ENCODE data around the gene ACTL7A. TPM values are rescaled to one million over a fixed set of nuclear protein-coding genes. Genes with fewer than 3 reads are reported as not detected.

Gene ACTL7A
- total RNA-seq, 4 donors from 2014 or later = not detected

- DNase-seq (ENCODE audit: low spot score) (no peak), ATAC-seq (ENCODE audit: low FRiP score) (no peak)
- TF ChIP-seq CTCF (IDR thresholded peaks at IDR 0.05) = no peak
Observed at GRCh38 chr9:108865037-108865436, 3.0 kb downstream of the ACTL7A start.

- no peak for DNase-seq (ENCODE audit: low spot score)
- no peak for TF ChIP-seq CTCF (IDR thresholded peaks at IDR 0.05)
- ATAC-seq (ENCODE audit: low FRiP score) = no peak
Observed at GRCh38 chr9:108866001-108866420, 3.9 kb downstream of the ACTL7A start.

GRCh38 chr9:108867116-108867515 lies 5.0 kb downstream of the ACTL7A start:
- DNase-seq (ENCODE audit: low spot score) (no peak), ATAC-seq (ENCODE audit: low FRiP score) (no peak)
- no peak for TF ChIP-seq CTCF (IDR thresholded peaks at IDR 0.05)

GRCh38 chr9:108867829-108868228 lies 5.8 kb downstream of the ACTL7A start:
- no peak for ATAC-seq (ENCODE audit: low FRiP score)
- TF ChIP-seq CTCF (IDR thresholded peaks at IDR 0.05) = no peak
- no peak for DNase-seq (ENCODE audit: low spot score)

- ATAC-seq (ENCODE audit: low FRiP score) (no peak), DNase-seq (ENCODE audit: low spot score) (no peak)
- TF ChIP-seq CTCF (IDR thresholded peaks at IDR 0.05) = no peak
Observed at GRCh38 chr9:108869092-108869725, 7.1 kb downstream of the ACTL7A start.

GRCh38 chr9:108874058-108874788 lies 12.2 kb downstream of the ACTL7A start:
- ATAC-seq (ENCODE audit: low FRiP score) (no peak), DNase-seq (ENCODE audit: low spot score) (no peak)
- TF ChIP-seq CTCF (IDR thresholded peaks at IDR 0.05) = no peak

GRCh38 chr9:108876425-108876824 lies 14.4 kb downstream of the ACTL7A start:
- no peak for TF ChIP-seq CTCF (IDR thresholded peaks at IDR 0.05)
- DNase-seq (ENCODE audit: low spot score) = no peak
- no peak for ATAC-seq (ENCODE audit: low FRiP score)
